Dermis blood vessel endothelial cell (primary cell): Measurements from ENCODE around the gene ANGPTL7. TPM values are rescaled to one million over a fixed set of nuclear protein-coding genes. Genes with fewer than 3 reads are reported as not detected.
"Not testable (repeated sequence)": the region's sequence is repeated elsewhere in the genome, so short reads cannot be mapped to it uniquely, and the experiment has no call there.

Experiments
- DNase-seq: peaks from one replicate; pipeline ENCODE4 v3.0.0; 2010
- total RNA-seq: library from RNA; depleted of rRNA; stranded (reverse); fragments of >200 nt; gene quantifications from 2 replicates; pipeline ENCODE4 v1.2.3, GENCODE V29; 2014

Gene ANGPTL7
- total RNA-seq: not detected in 2 replicates

- DNase-seq: no peak
Observed at GRCh38 chr1:11188858-11189451, at the start of gene ANGPTL7. Gene ANGPTL7 (plus strand): TSS chr1:11189355. CDS start chr1:11189580, 225 bp downstream.

- DNase-seq: no peak
Observed at GRCh38 chr1:11142618-11143391, 46.4 kb upstream of the ANGPTL7 start.

GRCh38 chr1:11143401-11143800 is 45.8 kb upstream of the ANGPTL7 start:
- DNase-seq: peak; percentile 41

GRCh38 chr1:11143907-11144306 is 45.2 kb upstream of the ANGPTL7 start:
- peak; percentile 50 for DNase-seq

- DNase-seq: no peak
Observed at GRCh38 chr1:11144570-11145256, 44.4 kb upstream of the ANGPTL7 start.

GRCh38 chr1:11145741-11146140 is 43.4 kb upstream of the ANGPTL7 start:
- DNase-seq: no peak

- peak; percentile 77 for DNase-seq
Observed at GRCh38 chr1:11147197-11147770, 41.9 kb upstream of the ANGPTL7 start.

GRCh38 chr1:11150326-11150725 is 38.8 kb upstream of the ANGPTL7 start:
- no peak for DNase-seq

- DNase-seq: no peak
Observed at GRCh38 chr1:11151114-11151513, 38.0 kb upstream of the ANGPTL7 start.

- no peak for DNase-seq
Observed at GRCh38 chr1:11151826-11152612, 37.1 kb upstream of the ANGPTL7 start.

- no peak for DNase-seq
Observed at GRCh38 chr1:11152755-11153154, 36.4 kb upstream of the ANGPTL7 start.

GRCh38 chr1:11153184-11153583 is 36.0 kb upstream of the ANGPTL7 start:
- DNase-seq: no peak

GRCh38 chr1:11156441-11156840 is 32.7 kb upstream of the ANGPTL7 start:
- peak; percentile 70 for DNase-seq

GRCh38 chr1:11156963-11157362 is 32.2 kb upstream of the ANGPTL7 start:
- no peak for DNase-seq

GRCh38 chr1:11157394-11157793 is 31.8 kb upstream of the ANGPTL7 start:
- no peak for DNase-seq

GRCh38 chr1:11157867-11158266 is 31.3 kb upstream of the ANGPTL7 start:
- DNase-seq: no peak

GRCh38 chr1:11158291-11158690 is 30.9 kb upstream of the ANGPTL7 start:
- DNase-seq: no peak

GRCh38 chr1:11158720-11159321 is 30.3 kb upstream of the ANGPTL7 start:
- peak; percentile 61 for DNase-seq

GRCh38 chr1:11162752-11163151 is 26.4 kb upstream of the ANGPTL7 start:
- not testable (repeated sequence) for DNase-seq

- not testable (repeated sequence) for DNase-seq
Observed at GRCh38 chr1:11166744-11167143, 22.4 kb upstream of the ANGPTL7 start.

- DNase-seq: no peak
Observed at GRCh38 chr1:11168731-11169130, 20.4 kb upstream of the ANGPTL7 start.

- no peak for DNase-seq
Observed at GRCh38 chr1:11169202-11169601, 20.0 kb upstream of the ANGPTL7 start.
